ENCODE results near the gene MUTYH.
A peak's percentile ranks its signal among the peaks of the same experiment; 100 is the strongest.
"Not testable (repeated sequence)": the region's sequence is repeated elsewhere in the genome, so short reads cannot be mapped to it uniquely, and the experiment has no call there.

The MUTYH gene

GRCh38 chr1:45364294-45364693, 24.1 kb upstream of the MUTYH start:
- no peak for DNase-seq
- CTCF ChIA-PET = interaction anchor here (1.9 kb wide), 1 partner anchor 129 kb away, joined by 9 read pairs; no protein-coding TSS in a partner anchor
- no peak overlapping the region for H3K4me3 Mint-ChIP-seq

GRCh38 chr1:45360981-45361380, 20.7 kb upstream of the MUTYH start:
- H3K4me3 Mint-ChIP-seq, H3K4me1 Mint-ChIP-seq, H3K27ac Mint-ChIP-seq, H3K9me3 Mint-ChIP-seq, H3K27me3 Mint-ChIP-seq, H3K36me3 Mint-ChIP-seq, DNase-seq: not testable (repeated sequence)
- CTCF ChIA-PET = interaction anchor here (1.4 to 10.1 kb wide), 6 partner anchors 12 to 222 kb away, joined by 3 to 159 read pairs (median 12); partner anchors contain the start of gene TESK2

More at GRCh38 chr1:45364294-45364693, 24.1 kb upstream of the MUTYH start:
- no peaks in the 10 kb centered on the region for H3K9me3 Mint-ChIP-seq
- H3K27me3 Mint-ChIP-seq = no peaks in the 10 kb centered on the region
- no peaks in the 10 kb centered on the region for H3K36me3 Mint-ChIP-seq
- H3K27ac Mint-ChIP-seq = no peak overlapping the region
- H3K4me1 Mint-ChIP-seq = peaks cover 5% of the 10 kb centered on the region

- Mint-ChIP-seq H3K27me3 (no peaks in the 10 kb centered on the region), H3K4me3 (no peak overlapping the region), H3K4me1 (peaks cover 5% of the 10 kb centered on the region), H3K9me3 (no peaks in the 10 kb centered on the region), H3K27ac (no peak overlapping the region), H3K36me3 (no peaks in the 10 kb centered on the region)
- DNase-seq = peak; percentile 65
- CTCF ChIA-PET = interaction anchor here (0.7 to 10.1 kb wide), 8 partner anchors 11 to 223 kb away, joined by 3 to 159 read pairs (median 4); partner anchors contain the start of genes MMACHC and TESK2
Measured at GRCh38 chr1:45359882-45360513, 19.8 kb upstream of the MUTYH start.

- H3K9me3 Mint-ChIP-seq = no peaks in the 10 kb centered on the region
- H3K4me3 Mint-ChIP-seq = no peak overlapping the region
- H3K27ac Mint-ChIP-seq = no peak overlapping the region
- H3K36me3 Mint-ChIP-seq = no peaks in the 10 kb centered on the region
- peaks cover 5% of the 10 kb centered on the region for H3K4me1 Mint-ChIP-seq
- H3K27me3 Mint-ChIP-seq = no peaks in the 10 kb centered on the region
- DNase-seq = no peak
- CTCF ChIA-PET = interaction anchor here (0.7 to 10.1 kb wide), 3 partner anchors 137 to 222 kb away, joined by 3 to 159 read pairs (median 40); partner anchors contain the start of gene TESK2
Measured at GRCh38 chr1:45356186-45356585, 15.9 kb upstream of the MUTYH start.

GRCh38 chr1:45355683-45356082, 15.4 kb upstream of the MUTYH start:
- no peaks in the 10 kb centered on the region for H3K27me3 Mint-ChIP-seq
- H3K4me3 Mint-ChIP-seq = no peak overlapping the region
- peaks cover 5% of the 10 kb centered on the region for H3K4me1 Mint-ChIP-seq
- no peaks in the 10 kb centered on the region for H3K9me3 Mint-ChIP-seq
- H3K27ac Mint-ChIP-seq = peak overlapping the region; percentile 35
- CTCF ChIA-PET = interaction anchor here (6.4 to 10.1 kb wide), 2 partner anchors 138 to 213 kb away, joined by 40 to 159 read pairs; partner anchors contain the start of gene TESK2
- DNase-seq = no peak
- no peaks in the 10 kb centered on the region for H3K36me3 Mint-ChIP-seq

GRCh38 chr1:45354838-45355237, 14.6 kb upstream of the MUTYH start:
- no peaks in the 10 kb centered on the region for H3K9me3 Mint-ChIP-seq
- no peaks in the 10 kb centered on the region for H3K27me3 Mint-ChIP-seq
- DNase-seq = no peak
- H3K4me1 Mint-ChIP-seq = peaks cover 1% of the 10 kb centered on the region
- no peak overlapping the region for H3K4me3 Mint-ChIP-seq
- CTCF ChIA-PET = interaction anchor here (10.1 kb wide), 1 partner anchor 139 kb away, joined by 159 read pairs; the partner anchor contains the start of gene TESK2
- no peak overlapping the region for H3K27ac Mint-ChIP-seq
- no peaks in the 10 kb centered on the region for H3K36me3 Mint-ChIP-seq

GRCh38 chr1:45353685-45354084, 13.4 kb upstream of the MUTYH start:
- no peaks in the 10 kb centered on the region for H3K36me3 Mint-ChIP-seq
- H3K9me3 Mint-ChIP-seq = no peaks in the 10 kb centered on the region

GRCh38 chr1:45351508-45351907, 11.3 kb upstream of the MUTYH start:
- CTCF ChIA-PET = interaction anchor here (2.0 to 4.6 kb wide), 2 partner anchors 7 to 11 kb away, joined by 11 to 20 read pairs; partner anchors contain the start of genes MUTYH and TOE1
- H3K36me3 Mint-ChIP-seq = peaks cover 5% of the 10 kb centered on the region
- DNase-seq = no peak
- H3K4me3 Mint-ChIP-seq = no peak overlapping the region
- no peaks in the 10 kb centered on the region for H3K27me3 Mint-ChIP-seq
- no peak overlapping the region for H3K27ac Mint-ChIP-seq
- H3K4me1 Mint-ChIP-seq = no peaks in the 10 kb centered on the region
- H3K9me3 Mint-ChIP-seq = no peaks in the 10 kb centered on the region

More at GRCh38 chr1:45353685-45354084, 13.4 kb upstream of the MUTYH start:
- DNase-seq = no peak
- no peak overlapping the region for H3K27ac Mint-ChIP-seq
- H3K27me3 Mint-ChIP-seq = no peaks in the 10 kb centered on the region
- H3K4me1 Mint-ChIP-seq = no peaks in the 10 kb centered on the region
- H3K4me3 Mint-ChIP-seq = no peak overlapping the region
- CTCF ChIA-PET = interaction anchor here (10.1 kb wide), 1 partner anchor 140 kb away, joined by 159 read pairs; the partner anchor contains the start of gene TESK2

GRCh38 chr1:45348966-45349677, 8.9 kb upstream of the MUTYH start:
- Mint-ChIP-seq H3K4me3 (no peak overlapping the region), H3K27ac (no peak overlapping the region), H3K27me3 (no peaks in the 10 kb centered on the region), H3K4me1 (no peaks in the 10 kb centered on the region), H3K36me3 (peaks cover 21% of the 10 kb centered on the region), H3K9me3 (no peaks in the 10 kb centered on the region)
- CTCF ChIA-PET = interaction anchor here (1.3 to 4.6 kb wide), 3 partner anchors 10 to 144 kb away, joined by 3 to 20 read pairs (median 8); no protein-coding TSS in a partner anchor
- DNase-seq = no peak

- peaks cover 21% of the 10 kb centered on the region for H3K36me3 Mint-ChIP-seq
- no peak for DNase-seq
- CTCF ChIA-PET = interaction anchor here (1.3 to 4.6 kb wide), 3 partner anchors 10 to 144 kb away, joined by 3 to 20 read pairs (median 8); no protein-coding TSS in a partner anchor
- no peaks in the 10 kb centered on the region for H3K27me3 Mint-ChIP-seq
- no peak overlapping the region for H3K27ac Mint-ChIP-seq
- H3K4me3 Mint-ChIP-seq = no peak overlapping the region
- no peaks in the 10 kb centered on the region for H3K4me1 Mint-ChIP-seq
- H3K9me3 Mint-ChIP-seq = no peaks in the 10 kb centered on the region
Measured at GRCh38 chr1:45348609-45348965, 8.3 kb upstream of the MUTYH start.

- Mint-ChIP-seq H3K4me3 (no peak overlapping the region), H3K36me3 (peaks cover 22% of the 10 kb centered on the region), H3K27ac (no peak overlapping the region), H3K9me3 (no peaks in the 10 kb centered on the region), H3K27me3 (no peaks in the 10 kb centered on the region), H3K4me1 (no peaks in the 10 kb centered on the region)
- CTCF ChIA-PET = interaction anchor here (1.3 to 4.6 kb wide), 3 partner anchors 11 to 145 kb away, joined by 3 to 20 read pairs (median 8); no protein-coding TSS in a partner anchor
- no peak for DNase-seq
Measured at GRCh38 chr1:45348020-45348419, 7.8 kb upstream of the MUTYH start.

- no peak for DNase-seq
- Mint-ChIP-seq H3K4me1 (peaks cover 12% of the 10 kb centered on the region), H3K27ac (peak overlapping the region; percentile 70), H3K4me3 (no peak overlapping the region), H3K9me3 (no peaks in the 10 kb centered on the region), H3K36me3 (peaks cover 32% of the 10 kb centered on the region), H3K27me3 (no peaks in the 10 kb centered on the region)
- CTCF ChIA-PET = no interaction called here
Measured at GRCh38 chr1:45346473-45346872, 6.2 kb upstream of the MUTYH start.

- CTCF ChIA-PET = no interaction called here
- DNase-seq = no peak
- Mint-ChIP-seq H3K4me3 (no peak overlapping the region), H3K9me3 (no peaks in the 10 kb centered on the region), H3K36me3 (peaks cover 35% of the 10 kb centered on the region), H3K27ac (no peak overlapping the region), H3K27me3 (no peaks in the 10 kb centered on the region), H3K4me1 (peaks cover 18% of the 10 kb centered on the region)
Measured at GRCh38 chr1:45345014-45345413, 4.8 kb upstream of the MUTYH start.

- CTCF ChIA-PET = interaction anchor here (1.5 kb wide), 1 partner anchor 13 kb away, joined by 4 read pairs; no protein-coding TSS in a partner anchor
- no peak overlapping the region for H3K27ac Mint-ChIP-seq
- H3K27me3 Mint-ChIP-seq = no peaks in the 10 kb centered on the region
- H3K4me1 Mint-ChIP-seq = peaks cover 21% of the 10 kb centered on the region
- H3K9me3 Mint-ChIP-seq = no peaks in the 10 kb centered on the region
- no peak for DNase-seq
- H3K36me3 Mint-ChIP-seq = peaks cover 35% of the 10 kb centered on the region
- no peak overlapping the region for H3K4me3 Mint-ChIP-seq
Measured at GRCh38 chr1:45344499-45344898, 4.3 kb upstream of the MUTYH start.
